Bone marrow (tissue), 2 donors: ENCODE data around the gene CALHM4.
"Not testable (repeated sequence)": the region's sequence is repeated elsewhere in the genome, so short reads cannot be mapped to it uniquely, and the experiment has no call there.

ENCODE experiments used
- DNase-seq, 2 donors: peaks; one replicate each; lab custom pipeline; 2025; lab: John Stamatoyannopoulos, UW

Gene CALHM4

DNA sequence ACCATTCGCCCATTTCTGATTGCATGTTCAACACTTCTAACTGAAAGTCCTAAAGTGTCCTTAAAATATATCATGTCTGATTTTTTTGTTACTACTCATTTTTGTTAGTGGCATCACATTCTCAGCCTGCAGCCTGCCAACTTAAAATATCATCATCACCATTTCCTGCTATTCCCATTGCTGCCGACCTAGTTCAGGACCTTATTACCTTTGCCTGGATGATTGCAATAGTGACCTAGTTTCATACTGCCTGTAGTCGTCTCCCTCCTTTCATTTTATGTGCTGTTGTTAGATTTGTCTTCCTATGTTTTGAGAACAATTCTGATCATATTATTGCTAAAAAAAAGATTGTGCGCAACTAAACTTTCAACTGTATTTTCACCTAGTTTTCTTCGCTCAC lies 23.9 kb downstream of the CALHM4 start:
- DNase-seq: no peak

DNA sequence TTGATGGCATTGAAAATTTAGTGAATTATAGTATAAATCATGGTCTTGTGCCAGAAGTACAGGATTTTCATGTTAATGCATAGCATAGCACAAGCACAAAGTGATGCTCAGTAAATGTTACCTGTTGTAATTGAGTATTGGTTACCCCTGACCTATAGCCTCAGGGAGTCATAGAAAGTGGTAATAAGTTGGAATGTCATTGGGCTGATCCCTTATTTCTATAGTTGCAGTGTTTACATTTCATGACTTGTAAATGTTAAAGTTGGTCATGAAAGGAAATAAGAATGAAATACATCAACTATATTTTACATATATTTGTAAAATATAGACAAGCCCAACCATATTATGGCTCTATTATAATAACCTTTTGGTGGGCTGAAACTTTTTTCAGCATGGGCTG lies 24.8 kb downstream of the CALHM4 start:
- no peak for DNase-seq

DNA sequence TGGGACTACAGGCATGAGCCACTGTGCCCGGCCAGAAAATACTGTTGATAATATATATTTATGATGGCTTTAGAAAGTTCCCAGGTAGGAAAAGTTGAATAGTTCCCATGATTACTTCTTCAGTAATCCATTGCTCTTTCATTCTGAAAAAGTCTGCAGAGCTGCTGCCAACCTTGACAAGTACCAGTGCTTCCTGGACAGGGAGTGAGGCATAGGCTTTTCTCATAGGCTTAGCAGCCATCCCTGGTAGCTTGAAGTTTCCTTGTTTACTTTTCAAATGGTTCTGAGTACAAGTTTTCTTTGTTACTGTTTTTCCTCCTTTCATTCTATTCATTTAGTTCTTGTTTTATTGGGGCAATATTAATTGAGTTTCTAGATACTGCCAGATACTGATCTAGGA lies 25.6 kb downstream of the CALHM4 start:
- no peak for DNase-seq

DNA sequence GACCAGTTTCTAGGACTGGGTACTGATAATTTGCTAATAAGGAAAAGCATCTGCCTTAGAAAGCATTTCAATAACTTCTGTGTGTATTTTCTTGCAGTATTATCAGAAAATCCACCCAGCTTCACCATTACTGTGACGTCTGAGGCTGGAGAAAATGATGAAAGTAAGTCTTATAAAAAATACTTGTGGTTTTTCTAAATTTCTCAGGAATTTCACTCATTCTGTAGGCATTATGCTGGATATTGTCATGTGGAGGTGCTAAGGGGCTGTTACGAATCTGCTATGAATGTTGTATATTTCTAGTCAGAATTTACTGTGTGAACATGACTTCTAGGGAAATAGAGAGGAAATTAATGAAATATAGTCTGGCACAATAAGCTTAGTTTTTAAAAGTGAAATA lies 26.6 kb downstream of the CALHM4 start:
- DNase-seq: no peak

DNA sequence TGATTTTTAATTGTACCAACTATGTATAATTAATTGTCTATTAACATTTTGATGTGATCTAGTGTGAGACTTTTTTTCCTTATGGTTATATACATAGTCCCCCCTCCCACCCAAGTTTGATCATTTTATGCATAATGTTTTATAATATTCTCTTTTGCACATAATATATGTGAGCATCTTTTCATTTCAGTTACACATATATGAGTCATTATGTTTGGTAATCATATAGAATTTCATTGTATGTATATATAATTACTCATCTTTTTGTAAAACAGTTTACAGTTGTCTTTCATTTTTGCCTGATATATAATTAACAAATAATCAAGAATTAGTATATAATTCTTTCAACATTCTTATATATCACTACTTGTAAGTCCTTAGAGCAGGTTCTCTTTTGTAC lies 32.7 kb downstream of the CALHM4 start:
- no peak for DNase-seq

DNA sequence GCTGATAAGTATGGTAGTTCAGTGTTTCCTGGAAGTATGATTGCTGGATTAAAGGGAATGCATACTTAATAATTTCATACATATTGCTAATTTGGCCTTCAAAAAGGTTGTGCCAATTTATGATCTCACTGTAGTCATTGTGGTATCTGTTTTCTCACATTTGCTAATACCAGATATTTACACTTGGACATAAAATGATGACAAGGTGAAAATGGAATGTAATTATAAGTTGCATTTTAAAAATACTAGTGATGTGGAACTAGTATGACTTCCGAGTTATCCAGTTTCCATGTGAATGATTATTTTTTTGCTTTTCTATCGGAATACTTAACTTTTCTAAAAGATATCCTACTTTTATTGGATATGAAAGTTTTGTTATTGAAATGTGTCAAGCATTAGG lies 33.2 kb downstream of the CALHM4 start:
- DNase-seq: no peak

DNA sequence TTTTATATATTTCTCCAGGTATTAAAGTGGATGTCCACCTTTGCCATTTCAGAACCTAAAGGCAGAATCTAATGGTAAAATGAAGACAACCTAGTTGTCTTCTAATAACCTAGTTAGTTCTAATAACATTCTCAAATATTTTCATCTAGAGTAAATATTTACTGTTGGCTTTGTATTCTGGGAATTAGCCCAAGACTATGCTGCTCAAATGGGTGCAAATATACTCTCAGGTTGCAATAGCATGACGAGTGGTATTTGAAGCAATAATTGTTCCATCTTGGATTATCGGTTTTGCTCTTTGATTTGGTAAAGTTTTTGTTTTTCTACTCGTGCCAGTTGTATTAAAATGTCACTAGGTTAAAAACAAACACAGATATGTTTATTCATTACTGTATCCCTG lies 41.7 kb downstream of the CALHM4 start:
- DNase-seq: no peak

DNA sequence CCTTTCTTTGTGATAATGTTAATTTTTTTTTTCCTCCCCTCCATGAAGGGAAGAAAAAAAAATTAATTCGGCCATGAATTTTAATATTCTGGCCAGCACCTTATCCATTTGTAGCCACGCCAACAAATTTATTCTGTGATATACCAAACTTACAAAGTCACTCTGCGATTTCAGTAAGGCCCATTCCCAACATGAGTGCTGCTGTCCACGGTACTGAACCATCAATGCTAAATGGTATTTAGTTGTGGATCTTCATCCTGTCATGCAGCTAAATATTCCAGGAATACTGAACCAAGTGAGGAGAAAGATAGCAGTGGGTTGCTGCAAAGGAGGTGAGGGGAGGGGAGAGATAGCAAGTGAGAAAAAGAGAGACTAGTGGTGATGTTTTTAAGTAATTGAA lies 43.3 kb downstream of the CALHM4 start:
- no peak for DNase-seq

DNA sequence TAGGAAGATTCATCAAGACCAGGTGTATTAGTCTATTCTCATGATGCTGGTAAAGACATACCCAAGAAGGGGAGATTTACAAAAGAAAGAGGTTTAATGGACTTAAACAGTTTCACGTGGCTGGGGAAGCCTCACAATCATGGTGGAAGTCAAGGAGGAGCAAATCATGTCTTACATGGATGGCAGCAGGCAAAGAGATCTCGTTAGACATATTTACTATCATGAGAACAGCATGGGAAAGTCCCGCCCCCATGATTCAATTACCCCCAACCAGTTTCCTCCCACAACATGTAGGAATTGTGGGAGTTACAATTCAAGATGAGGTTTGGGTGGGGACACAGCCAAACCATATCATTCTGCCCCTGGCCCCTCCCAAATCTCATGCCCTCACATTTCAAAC lies 50.4 kb downstream of the CALHM4 start:
- not testable (repeated sequence) for DNase-seq

DNA sequence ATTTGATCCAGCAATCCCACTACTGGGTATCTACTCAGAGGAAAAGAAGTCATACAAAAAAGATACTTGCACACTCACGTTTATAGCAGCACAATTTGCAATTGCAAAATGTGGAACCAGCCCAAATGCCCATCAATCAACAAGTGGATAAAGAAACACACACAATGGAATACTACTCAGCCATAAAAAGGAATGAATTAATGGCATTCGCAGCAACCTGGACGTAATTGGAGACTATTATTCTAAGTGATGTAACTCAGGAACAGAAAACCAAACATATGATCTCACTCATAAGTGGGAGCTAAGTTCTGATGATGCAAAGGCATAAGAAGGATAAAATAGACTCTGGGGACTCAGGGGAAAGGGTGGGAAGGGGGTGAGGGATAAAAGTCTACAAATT lies 51.3 kb downstream of the CALHM4 start:
- DNase-seq: not testable (repeated sequence)

DNA sequence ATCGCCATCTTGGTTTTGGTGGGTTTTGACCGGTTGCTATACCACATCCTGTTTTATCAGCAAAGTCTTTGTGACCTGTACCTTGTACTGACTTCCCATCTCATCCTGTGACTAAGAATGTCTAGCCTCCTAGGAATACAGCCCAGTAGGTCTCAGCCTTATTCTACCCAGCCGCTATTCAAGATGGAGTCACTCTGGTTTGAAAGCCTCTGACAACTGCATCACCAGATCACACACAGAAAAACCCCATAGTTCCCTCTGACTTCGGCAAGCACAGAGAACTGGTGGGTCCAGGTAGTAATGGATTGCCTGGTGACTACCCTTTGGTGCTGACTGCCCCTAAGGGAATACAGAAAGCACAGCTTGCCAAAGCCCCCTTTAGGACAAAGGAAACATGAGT lies 52.4 kb downstream of the CALHM4 start:
- no peak for DNase-seq
